Neural cell (in vitro differentiated cells): ENCODE results near the gene ENAH. TPM values are rescaled to one million over a fixed set of nuclear protein-coding genes. Genes with fewer than 3 reads are reported as not detected.

Experiments
- H2AFZ ChIP-seq: fragments of 200-600, 300-800 bp; sonication (generic), shearing (Covaris generic); 2 replicates; pipeline ENCODE4 v1.6.0; 2014; ENCODE audit warnings: low read depth, mild to moderate bottlenecking, antibody characterized with exemption, low read length, moderate library complexity
- H3F3A ChIP-seq: fragments of 200-600 bp; shearing (Covaris generic); 2 replicates; pipeline ENCODE4 v1.6.1; 2016; ENCODE audit warnings: mild to moderate bottlenecking, moderate library complexity, mixed read lengths, antibody characterized with exemption, low read length; ENCODE audit not compliant: insufficient read depth, poor library complexity, severe bottlenecking
- H3K27ac ChIP-seq: fragments of 200-600, 300-800 bp; sonication (generic), shearing (Covaris generic); 2 replicates; pipeline ENCODE4 v1.5.1; 2014; ENCODE audit warnings: mild to moderate bottlenecking, low read length, moderate library complexity
- H3K27me3 ChIP-seq: fragments of 300-800, 200-600 bp; sonication (generic), shearing (Covaris generic); 2 replicates; pipeline ENCODE4 v1.6.0; 2014; ENCODE audit warnings: mild to moderate bottlenecking, low read depth, low read length, moderate library complexity; ENCODE audit not compliant: insufficient read depth
- H3K36me3 ChIP-seq: fragments of 300-800, 200-600 bp; sonication (generic), shearing (Covaris generic); 2 replicates; pipeline ENCODE4 v1.5.1; 2014; ENCODE audit warnings: mild to moderate bottlenecking, antibody characterized with exemption, low read length, moderate library complexity; ENCODE audit not compliant: insufficient read depth
- H3K4me2 ChIP-seq: fragments of 300-800, 200-600 bp; sonication (generic), shearing (Covaris generic); 2 replicates; pipeline ENCODE4 v1.6.0; 2014; ENCODE audit warnings: mild to moderate bottlenecking, low read length
- H3K4me3 ChIP-seq: fragments of 300-800, 200-600 bp; sonication (generic), shearing (Covaris generic); 2 replicates; pipeline ENCODE4 v1.5.1; 2014; ENCODE audit warnings: mild to moderate bottlenecking, low read length, moderate library complexity
- H3K79me2 ChIP-seq: fragments of 200-600 bp; shearing (Covaris generic); replicated peaks from 2 replicates; pipeline ENCODE4 v1.6.0; 2014; ENCODE audit warnings: mild to moderate bottlenecking, low read length, moderate library complexity; ENCODE audit not compliant: insufficient read depth
- H3K9ac ChIP-seq: fragments of 300-800, 200-600 bp; sonication (generic), shearing (Covaris generic); 2 replicates; pipeline ENCODE4 v1.6.1; 2016; ENCODE audit warnings: mild to moderate bottlenecking, low read length, mixed read lengths
- H3K9me2 ChIP-seq: fragments of 200-600 bp; shearing (Covaris generic); 2 replicates; pipeline ENCODE4 v1.6.1; 2016; ENCODE audit warnings: mild to moderate bottlenecking, low read length, mixed read lengths; ENCODE audit not compliant: insufficient read depth
- H3K9me3 ChIP-seq: fragments of 200-600, 300-800 bp; sonication (generic), shearing (Covaris generic); 2 replicates; pipeline ENCODE4 v1.6.1; 2016; ENCODE audit warnings: mild to moderate bottlenecking, mixed run types, low read length, moderate library complexity, mixed read lengths
- H4K20me1 ChIP-seq: fragments of 200-600 bp; shearing (Covaris generic); 2 replicates; pipeline ENCODE4 v1.6.1; 2016; ENCODE audit warnings: mild to moderate bottlenecking, mixed run types; ENCODE audit not compliant: insufficient read depth
- CTCF ChIP-seq: fragments of 450-650 bp; IDR thresholded peaks from 2 replicates; pipeline ENCODE4 v1.5.1; 2014; ENCODE audit warnings: antibody characterized with exemption, mild to moderate bottlenecking, moderate library complexity; ENCODE audit not compliant: poor library complexity, severe bottlenecking
- EP300 ChIP-seq: fragments of 450-650 bp; conservative IDR thresholded peaks from 2 replicates; pipeline ENCODE4 v1.6.1; 2014; ENCODE audit warnings: antibody characterized with exemption, mild to moderate bottlenecking, moderate library complexity; ENCODE audit not compliant: poor library complexity, severe bottlenecking
- EZH2 ChIP-seq: fragments of 200-600, 300-800 bp; shearing (Covaris generic), sonication (generic); IDR thresholded peaks from 2 replicates; pipeline ENCODE4 v1.6.1; 2014; ENCODE audit warnings: antibody characterized with exemption, low read length, borderline replicate concordance, mild to moderate bottlenecking; ENCODE audit not compliant: insufficient read depth, poor library complexity, severe bottlenecking
- MXI1 ChIP-seq: fragments of 450-650 bp; conservative IDR thresholded peaks from 2 replicates; pipeline ENCODE4 v1.6.1; 2014; ENCODE audit warnings: antibody characterized with exemption, mild to moderate bottlenecking; ENCODE audit not compliant: poor library complexity, severe bottlenecking
- POLR2AphosphoS5 ChIP-seq: IDR thresholded peaks from 2 replicates; pipeline ENCODE4 v1.6.1; 2012
- RAD21 ChIP-seq: fragments of 450-650 bp; conservative IDR thresholded peaks from 2 replicates; pipeline ENCODE4 v1.6.1; 2014; ENCODE audit warnings: antibody characterized with exemption, mild to moderate bottlenecking, moderate library complexity
- REST ChIP-seq: IDR thresholded peaks from 2 replicates; pipeline ENCODE4 v1.6.1; 2012; ENCODE audit warnings: borderline replicate concordance
- SMC3 ChIP-seq: fragments of 450-650 bp; conservative IDR thresholded peaks from 2 replicates; pipeline ENCODE4 v1.6.1; 2014; ENCODE audit warnings: antibody characterized with exemption, mild to moderate bottlenecking, moderate library complexity; ENCODE audit not compliant: poor library complexity
- TAF1 ChIP-seq: IDR thresholded peaks from 2 replicates; pipeline ENCODE4 v1.6.1; 2012; ENCODE audit warnings: low read depth
- polyA plus RNA-seq: library from polyadenylated mRNA; depleted of rRNA; stranded (reverse); fragments of >200 nt; gene quantifications from 2 replicates; pipeline ENCODE4 v1.2.3, GENCODE V29; 2014

Gene ENAH
- polyA plus RNA-seq, 1 donor from 2014 or later = 58.4 TPM

- no peaks in the 10 kb centered on the region for H3K36me3 ChIP-seq
Measured at GRCh38 chr1:225561675-225562074, 91.2 kb downstream of the ENAH start.

GRCh38 chr1:225559902-225560301 is 93.0 kb downstream of the ENAH start:
- H4K20me1 ChIP-seq = no peaks in the 10 kb centered on the region

More at GRCh38 chr1:225561675-225562074, 91.2 kb downstream of the ENAH start:
- Histone ChIP-seq H3K4me2 (no peak overlapping the region), H3K9ac (no peak overlapping the region), H3K27ac (no peak overlapping the region), H3K27me3 (no peaks in the 10 kb centered on the region), H3K79me2 (peaks cover 20% of the 10 kb centered on the region), H3F3A (no peaks in the 10 kb centered on the region), H3K4me3 (no peak overlapping the region), H3K9me3 (peaks cover 2% of the 10 kb centered on the region), H3K9me2 (no peaks in the 10 kb centered on the region), H4K20me1 (no peaks in the 10 kb centered on the region), H2AFZ (no peak overlapping the region)
- TF ChIP-seq TAF1 = no peak
- TF ChIP-seq SMC3 = no peak
- TF ChIP-seq MXI1 = no peak
- no peak for TF ChIP-seq RAD21
- no peak for TF ChIP-seq CTCF
- TF ChIP-seq EP300 = no peak
- no peak for TF ChIP-seq POLR2AphosphoS5
- TF ChIP-seq EZH2 = no peak

More at GRCh38 chr1:225559902-225560301, 93.0 kb downstream of the ENAH start:
- H3K9ac ChIP-seq = no peak overlapping the region
- no peak overlapping the region for H3K4me3 ChIP-seq
- H2AFZ ChIP-seq = no peak overlapping the region
- peaks cover 2% of the 10 kb centered on the region for H3K36me3 ChIP-seq
- H3K27me3 ChIP-seq = no peaks in the 10 kb centered on the region
- no peaks in the 10 kb centered on the region for H3K9me2 ChIP-seq
- TF ChIP-seq TAF1 = no peak
- no peak for TF ChIP-seq REST
- TF ChIP-seq EZH2 = no peak
- no peak for TF ChIP-seq SMC3
- no peak for TF ChIP-seq CTCF
- TF ChIP-seq MXI1 = no peak
- H3K9me3 ChIP-seq = peaks cover 6% of the 10 kb centered on the region
- no peak overlapping the region for H3K4me2 ChIP-seq
- H3F3A ChIP-seq = no peaks in the 10 kb centered on the region
- peaks cover 23% of the 10 kb centered on the region for H3K79me2 ChIP-seq
- H3K27ac ChIP-seq = no peak overlapping the region
